ENCODE results near the gene APMAP.

- TF ChIP-seq, protein P1, sequence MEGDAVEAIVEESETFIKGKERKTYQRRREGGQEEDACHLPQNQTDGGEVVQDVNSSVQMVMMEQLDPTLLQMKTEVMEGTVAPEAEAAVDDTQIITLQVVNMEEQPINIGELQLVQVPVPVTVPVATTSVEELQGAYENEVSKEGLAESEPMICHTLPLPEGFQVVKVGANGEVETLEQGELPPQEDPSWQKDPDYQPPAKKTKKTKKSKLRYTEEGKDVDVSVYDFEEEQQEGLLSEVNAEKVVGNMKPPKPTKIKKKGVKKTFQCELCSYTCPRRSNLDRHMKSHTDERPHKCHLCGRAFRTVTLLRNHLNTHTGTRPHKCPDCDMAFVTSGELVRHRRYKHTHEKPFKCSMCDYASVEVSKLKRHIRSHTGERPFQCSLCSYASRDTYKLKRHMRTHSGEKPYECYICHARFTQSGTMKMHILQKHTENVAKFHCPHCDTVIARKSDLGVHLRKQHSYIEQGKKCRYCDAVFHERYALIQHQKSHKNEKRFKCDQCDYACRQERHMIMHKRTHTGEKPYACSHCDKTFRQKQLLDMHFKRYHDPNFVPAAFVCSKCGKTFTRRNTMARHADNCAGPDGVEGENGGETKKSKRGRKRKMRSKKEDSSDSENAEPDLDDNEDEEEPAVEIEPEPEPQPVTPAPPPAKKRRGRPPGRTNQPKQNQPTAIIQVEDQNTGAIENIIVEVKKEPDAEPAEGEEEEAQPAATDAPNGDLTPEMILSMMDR (IDR thresholded peaks at IDR 0.05; ENCODE audit: low read length) = no peak
- TF ChIP-seq EZH2 (optimal IDR thresholded peaks at IDR 0.05; ENCODE audit: low read depth, low read length) (no peak), EZH2phosphoT487 (IDR thresholded peaks at IDR 0.05; ENCODE audit: low read length) (no peak)
Measured at GRCh38 chr20:24951536-24952083, 40.9 kb downstream of the APMAP start.
